SW480 (cell line): ENCODE data around the gene EEF1E1.

Source experiments
- DNase-seq: peaks from one replicate; pipeline ENCODE4 v3.0.0-alpha.2; 2016; ENCODE audit warnings: low spot score

Gene EEF1E1

GRCh38 chr6:8087870-8088754 lies 14.2 kb downstream of the EEF1E1 start:
- DNase-seq, result no peak

- DNase-seq, result no peak
These were observed 15.5 kb downstream of the EEF1E1 start for GRCh38 chr6:8086755-8087306.

GRCh38 chr6:8085053-8085511 lies 17.3 kb downstream of the EEF1E1 start:
- DNase-seq, result peak; percentile 47

- DNase-seq, result no peak
These were observed 17.8 kb downstream of the EEF1E1 start for GRCh38 chr6:8084586-8084985.

- DNase-seq, result no peak
These were observed 19.1 kb downstream of the EEF1E1 start for GRCh38 chr6:8082954-8083858.

- DNase-seq, result no peak
These were observed 19.8 kb downstream of the EEF1E1 start for GRCh38 chr6:8082572-8082953.

GRCh38 chr6:8080362-8081151 lies 21.8 kb downstream of the EEF1E1 start:
- no peak for DNase-seq

- DNase-seq, result no peak
These were observed 23.2 kb downstream of the EEF1E1 start for GRCh38 chr6:8079126-8079525.

GRCh38 chr6:8077991-8078390 lies 24.4 kb downstream of the EEF1E1 start:
- DNase-seq, result no peak

- no peak for DNase-seq
These were observed 26.6 kb downstream of the EEF1E1 start for GRCh38 chr6:8075704-8076103.

GRCh38 chr6:8075185-8075584 lies 27.2 kb downstream of the EEF1E1 start:
- no peak for DNase-seq

- DNase-seq, result no peak
These were observed 28.1 kb downstream of the EEF1E1 start for GRCh38 chr6:8074213-8074612.

- DNase-seq, result no peak
These were observed 28.6 kb downstream of the EEF1E1 start for GRCh38 chr6:8073758-8074157.

- DNase-seq, result no peak
These were observed 31.6 kb downstream of the EEF1E1 start for GRCh38 chr6:8070718-8071117.

- DNase-seq, result no peak
These were observed 32.6 kb downstream of the EEF1E1 start for GRCh38 chr6:8069631-8070284.

GRCh38 chr6:8069151-8069550 lies 33.2 kb downstream of the EEF1E1 start:
- no peak for DNase-seq

- DNase-seq, result no peak
These were observed 36.2 kb downstream of the EEF1E1 start for GRCh38 chr6:8066108-8066507.

GRCh38 chr6:8065519-8065911 lies 36.8 kb downstream of the EEF1E1 start:
- DNase-seq, result no peak

- DNase-seq, result no peak
These were observed 37.5 kb downstream of the EEF1E1 start for GRCh38 chr6:8064638-8065518.
